Neural progenitor cell (in vitro differentiated cells): Measurements from ENCODE around the gene ZFR2.

Source experiments
- EZH2 ChIP-seq: fragments of 200-600 bp; sonication (generic); IDR thresholded peaks from 2 replicates; pipeline ENCODE4 v1.6.1; 2017; ENCODE audit warnings: antibody characterized with exemption, mild to moderate bottlenecking, moderate library complexity
- EZH2phosphoT487 ChIP-seq: fragments of 200-600 bp; sonication (generic); IDR thresholded peaks from 2 replicates; pipeline ENCODE4 v1.6.1; 2017; ENCODE audit warnings: antibody characterized with exemption
- TF ChIP-seq, protein P1 (sequence below): fragments of 200-600 bp; sonication (generic); IDR thresholded peaks from 2 replicates; pipeline ENCODE4 v1.5.1; 2017; ENCODE audit warnings: antibody characterized with exemption, mild to moderate bottlenecking

DNA sequence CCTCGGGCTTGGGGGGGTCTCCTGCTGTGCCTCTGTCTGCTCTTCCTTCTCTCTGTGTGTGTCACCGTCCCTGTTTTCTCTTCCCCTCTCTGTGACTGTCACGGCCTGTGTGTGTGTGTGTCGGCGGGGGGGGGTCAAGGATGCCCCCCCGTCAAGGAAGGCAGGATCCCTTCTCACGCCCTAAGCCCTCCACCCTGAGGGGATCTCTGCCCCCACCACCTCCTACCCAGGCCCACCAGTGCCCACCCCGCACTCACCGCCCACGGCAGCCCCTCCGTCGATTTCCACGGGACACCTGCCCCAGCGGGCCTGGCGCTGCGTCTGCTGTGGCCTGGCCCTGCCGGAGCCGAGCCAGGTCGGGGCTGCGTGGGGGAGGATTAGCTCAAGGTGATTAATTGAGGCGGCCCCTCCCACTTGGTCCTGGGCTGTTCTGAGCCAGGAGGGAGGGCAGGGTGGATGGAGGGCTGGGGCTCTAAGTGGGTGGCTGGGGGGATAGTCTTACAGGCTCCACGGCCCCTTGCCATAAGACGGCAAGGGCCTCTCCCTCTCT is 96.9 kb downstream of the ZFR2 start, which contains the start of gene RAX2:
- TF ChIP-seq, protein P1, sequence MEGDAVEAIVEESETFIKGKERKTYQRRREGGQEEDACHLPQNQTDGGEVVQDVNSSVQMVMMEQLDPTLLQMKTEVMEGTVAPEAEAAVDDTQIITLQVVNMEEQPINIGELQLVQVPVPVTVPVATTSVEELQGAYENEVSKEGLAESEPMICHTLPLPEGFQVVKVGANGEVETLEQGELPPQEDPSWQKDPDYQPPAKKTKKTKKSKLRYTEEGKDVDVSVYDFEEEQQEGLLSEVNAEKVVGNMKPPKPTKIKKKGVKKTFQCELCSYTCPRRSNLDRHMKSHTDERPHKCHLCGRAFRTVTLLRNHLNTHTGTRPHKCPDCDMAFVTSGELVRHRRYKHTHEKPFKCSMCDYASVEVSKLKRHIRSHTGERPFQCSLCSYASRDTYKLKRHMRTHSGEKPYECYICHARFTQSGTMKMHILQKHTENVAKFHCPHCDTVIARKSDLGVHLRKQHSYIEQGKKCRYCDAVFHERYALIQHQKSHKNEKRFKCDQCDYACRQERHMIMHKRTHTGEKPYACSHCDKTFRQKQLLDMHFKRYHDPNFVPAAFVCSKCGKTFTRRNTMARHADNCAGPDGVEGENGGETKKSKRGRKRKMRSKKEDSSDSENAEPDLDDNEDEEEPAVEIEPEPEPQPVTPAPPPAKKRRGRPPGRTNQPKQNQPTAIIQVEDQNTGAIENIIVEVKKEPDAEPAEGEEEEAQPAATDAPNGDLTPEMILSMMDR: no peak
- TF ChIP-seq EZH2 (no peak), EZH2phosphoT487 (no peak)
